ENCODE measurements around the gene FOXP3. TPM values are rescaled to one million over a fixed set of nuclear protein-coding genes. Genes with fewer than 3 reads are reported as not detected.
A peak's percentile ranks its signal among the peaks of the same experiment; 100 is the strongest.

Gene FOXP3
- total and polyA plus RNA-seq, 10 donors, result 0.26 to 3.9 (median 1.1) TPM

DNA sequence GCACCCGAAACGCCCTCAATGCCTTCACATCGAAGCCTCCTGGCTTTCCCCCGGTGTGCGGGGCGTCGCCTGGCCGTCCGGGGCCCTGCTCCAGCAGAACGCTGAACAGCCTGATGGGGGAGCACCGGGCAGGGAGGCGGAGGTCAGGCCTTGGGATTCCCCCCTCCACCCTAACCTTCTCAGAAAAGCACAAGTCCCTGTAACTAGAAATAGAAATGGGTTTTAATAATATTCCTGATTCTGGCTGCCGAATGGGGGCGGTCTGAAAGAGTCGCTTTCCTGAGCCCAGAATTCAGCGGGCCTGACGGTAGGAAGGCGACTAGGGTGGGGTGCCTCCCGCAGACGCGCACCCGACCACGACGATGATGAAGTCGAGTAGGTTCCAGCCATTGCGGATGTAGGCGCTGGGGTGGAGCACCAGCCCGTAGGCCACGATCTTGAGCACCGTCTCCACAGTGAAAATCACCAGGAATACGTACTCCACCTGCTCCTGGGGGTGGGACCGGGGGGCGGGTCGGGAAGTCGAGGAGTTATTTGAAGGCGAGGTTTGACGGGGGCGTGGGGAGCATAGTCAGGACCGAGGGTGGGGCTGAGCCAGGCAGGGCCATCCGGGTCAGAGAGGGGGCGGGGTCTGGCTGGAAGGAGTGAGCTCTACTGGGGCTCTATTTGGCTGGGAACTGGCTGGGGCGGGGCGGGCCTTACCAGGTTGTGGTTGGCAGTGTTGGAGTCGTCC is 33.8 kb downstream of the FOXP3 start:
- H3K36me3 ChIP-seq, result no peaks in the 10 kb centered on the region
- intact Hi-C loops (cut with DNase I; ENCODE audit: low total_unique reads), result no loop called here
- peaks cover 0 to 21% (median 0%) of the 10 kb centered on the region in 6 donors for H3K4me1 ChIP-seq
- peak overlapping the region in 7 of 8 donors; percentile 10 to 68 (median 33) for H3K4me3 ChIP-seq
- no peaks in the 10 kb centered on the region for H3K9me3 ChIP-seq
- peak in 2 of 3 donors; percentile 29 to 66 for TF ChIP-seq POLR2AphosphoS5 (IDR thresholded peaks at IDR 0.05)
- TF ChIP-seq POLR2A (IDR thresholded peaks at IDR 0.05), result no peak
- TF ChIP-seq, protein P1, sequence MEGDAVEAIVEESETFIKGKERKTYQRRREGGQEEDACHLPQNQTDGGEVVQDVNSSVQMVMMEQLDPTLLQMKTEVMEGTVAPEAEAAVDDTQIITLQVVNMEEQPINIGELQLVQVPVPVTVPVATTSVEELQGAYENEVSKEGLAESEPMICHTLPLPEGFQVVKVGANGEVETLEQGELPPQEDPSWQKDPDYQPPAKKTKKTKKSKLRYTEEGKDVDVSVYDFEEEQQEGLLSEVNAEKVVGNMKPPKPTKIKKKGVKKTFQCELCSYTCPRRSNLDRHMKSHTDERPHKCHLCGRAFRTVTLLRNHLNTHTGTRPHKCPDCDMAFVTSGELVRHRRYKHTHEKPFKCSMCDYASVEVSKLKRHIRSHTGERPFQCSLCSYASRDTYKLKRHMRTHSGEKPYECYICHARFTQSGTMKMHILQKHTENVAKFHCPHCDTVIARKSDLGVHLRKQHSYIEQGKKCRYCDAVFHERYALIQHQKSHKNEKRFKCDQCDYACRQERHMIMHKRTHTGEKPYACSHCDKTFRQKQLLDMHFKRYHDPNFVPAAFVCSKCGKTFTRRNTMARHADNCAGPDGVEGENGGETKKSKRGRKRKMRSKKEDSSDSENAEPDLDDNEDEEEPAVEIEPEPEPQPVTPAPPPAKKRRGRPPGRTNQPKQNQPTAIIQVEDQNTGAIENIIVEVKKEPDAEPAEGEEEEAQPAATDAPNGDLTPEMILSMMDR (IDR thresholded peaks at IDR 0.05 in 8 of 11, conservative IDR thresholded peaks at IDR 0.05 in 3 of 11), result peak in 2 of 11 experiments; percentile 27 to 30
- H3K27ac ChIP-seq, result peak overlapping the region in 7 of 8 donors; percentile 39 to 87 (median 79)
- H3K27me3 ChIP-seq (replicated peaks in 1 of 7), result no peaks in the 10 kb centered on the region
- peak; percentile 92 for DNase-seq
- WGBS, 5 donors, result 0 to 70% (median 5%) methylated on average over 23 to 44 of the region's 44 CpGs

DNA sequence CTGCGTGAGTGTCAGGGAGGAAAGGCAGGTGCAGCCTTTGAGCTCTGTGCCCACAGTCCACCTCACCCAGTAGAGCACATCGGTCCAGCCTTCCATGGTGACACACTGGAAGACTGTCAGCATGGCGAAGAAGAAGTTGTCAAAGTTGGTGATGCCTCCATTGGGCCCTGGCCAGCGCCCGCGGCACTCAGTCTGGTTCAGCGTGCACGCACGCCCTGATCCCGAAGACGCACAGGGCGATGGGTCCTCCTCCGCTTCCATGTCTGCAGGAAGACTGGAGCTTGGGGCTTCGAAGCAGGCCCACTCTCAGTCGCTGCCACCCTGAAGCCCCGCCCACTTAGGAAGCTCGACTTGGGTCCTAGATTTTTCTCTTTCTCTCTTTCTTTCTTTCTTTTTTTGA is 36.3 kb downstream of the FOXP3 start:
- TF ChIP-seq POLR2AphosphoS5 (IDR thresholded peaks at IDR 0.05) (no peak), POLR2A (IDR thresholded peaks at IDR 0.05) (no peak)
- TF ChIP-seq, protein P1 (IDR thresholded peaks at IDR 0.05 in 8 of 11, conservative IDR thresholded peaks at IDR 0.05 in 3 of 11), result no peak
- peaks cover 0 to 14% (median 0%) of the 10 kb centered on the region in 6 donors for H3K4me1 ChIP-seq
- H3K9me3 ChIP-seq, result no peaks in the 10 kb centered on the region
- H3K27ac ChIP-seq, result no peak overlapping the region
- no peak overlapping the region for H3K4me3 ChIP-seq
- H3K27me3 ChIP-seq (replicated peaks in 1 of 7), result no peaks in the 10 kb centered on the region
- intact Hi-C loops (cut with DNase I; ENCODE audit: low total_unique reads), result no loop called here
- no peaks in the 10 kb centered on the region for H3K36me3 ChIP-seq
- no peak for DNase-seq
- 89 to 96% (median 91%) methylated on average over 9 to 17 of the region's 17 CpGs for WGBS, 5 donors

DNA sequence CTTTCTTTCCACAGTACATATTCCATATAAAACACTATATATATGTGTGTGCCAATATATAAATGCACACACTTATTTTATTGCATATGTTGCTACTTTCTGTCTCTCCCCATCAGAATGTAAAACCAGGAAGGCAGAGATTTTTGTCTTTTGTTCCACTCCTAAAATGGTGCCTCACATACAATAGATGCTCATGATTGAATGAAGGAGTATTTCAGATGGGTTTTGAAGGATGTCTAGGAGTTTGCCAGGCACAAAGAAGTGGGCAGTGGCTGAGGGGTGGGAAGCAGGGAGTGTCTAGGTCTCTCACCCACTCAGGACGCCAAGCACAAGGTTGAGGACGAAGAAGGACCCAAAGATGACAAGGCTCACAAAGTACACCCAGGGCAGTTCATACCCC is 36.8 kb downstream of the FOXP3 start:
- Histone ChIP-seq H3K27me3 (replicated peaks in 1 of 7) (no peaks in the 10 kb centered on the region), H3K9me3 (no peaks in the 10 kb centered on the region), H3K4me1 (peaks cover 0 to 14% (median 0%) of the 10 kb centered on the region in 6 donors), H3K36me3 (no peaks in the 10 kb centered on the region), H3K4me3 (no peak overlapping the region), H3K27ac (no peak overlapping the region)
- DNase-seq, result no peak
- WGBS, 5 donors, result 68 to 100% (median 86%) methylated on average over 2 of the region's 2 CpGs
- TF ChIP-seq, protein P1 (IDR thresholded peaks at IDR 0.05 in 8 of 11, conservative IDR thresholded peaks at IDR 0.05 in 3 of 11), result no peak
- TF ChIP-seq POLR2A (IDR thresholded peaks at IDR 0.05) (no peak), POLR2AphosphoS5 (IDR thresholded peaks at IDR 0.05) (no peak)
- intact Hi-C loops (cut with DNase I; ENCODE audit: low total_unique reads), result no loop called here

DNA sequence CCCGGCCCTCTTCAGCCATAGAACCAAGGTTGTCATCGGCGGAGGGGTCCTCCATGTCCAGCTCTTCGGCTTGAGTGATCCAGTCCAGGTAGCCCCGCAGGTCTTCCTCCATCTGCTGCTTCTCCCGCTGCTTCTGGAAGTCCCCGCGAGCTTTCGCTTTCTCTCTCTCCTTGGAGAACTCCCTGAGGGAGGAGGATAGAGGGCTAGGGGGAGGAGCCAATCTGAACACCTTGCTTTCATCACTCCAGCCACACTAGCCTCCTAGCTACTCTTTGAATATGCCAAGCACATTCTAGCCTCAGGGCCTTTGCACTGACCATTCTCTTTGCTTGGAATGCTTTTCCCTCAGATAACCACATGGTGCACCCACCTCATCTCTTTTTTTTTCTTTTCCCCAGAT is 37.6 kb downstream of the FOXP3 start:
- TF ChIP-seq, protein P1 (IDR thresholded peaks at IDR 0.05 in 8 of 11, conservative IDR thresholded peaks at IDR 0.05 in 3 of 11), result no peak
- no peak for TF ChIP-seq POLR2A (IDR thresholded peaks at IDR 0.05)
- no peak for TF ChIP-seq POLR2AphosphoS5 (IDR thresholded peaks at IDR 0.05)
- no peaks in the 10 kb centered on the region for H3K9me3 ChIP-seq
- DNase-seq, result no peak
- no peaks in the 10 kb centered on the region for H3K27me3 ChIP-seq (replicated peaks in 1 of 7)
- H3K36me3 ChIP-seq, result no peaks in the 10 kb centered on the region
- intact Hi-C loops (cut with DNase I; ENCODE audit: low total_unique reads), result no loop called here
- 89 to 100% (median 93%) methylated on average over 3 to 9 of the region's 9 CpGs for WGBS, 5 donors
- peaks cover 0 to 14% (median 0%) of the 10 kb centered on the region in 6 donors for H3K4me1 ChIP-seq
- no peak overlapping the region for H3K4me3 ChIP-seq
- H3K27ac ChIP-seq, result no peak overlapping the region

Data from spleen (tissue), 11 donors.